Neural progenitor cell (in vitro differentiated cells): ENCODE data around the gene EPHB1. TPM values are rescaled to one million over a fixed set of nuclear protein-coding genes. Genes with fewer than 3 reads are reported as not detected.

ENCODE experiments used
- DNase-seq: peaks from one replicate; pipeline ENCODE4 v3.0.0-alpha.2; 2016; ENCODE audit warnings: low spot score
- H2AFZ ChIP-seq: fragments of 200-600 bp; sonication (generic); replicated peaks from 2 replicates; pipeline ENCODE4 v1.6.1; 2016; ENCODE audit warnings: antibody characterized with exemption
- H3F3A ChIP-seq: fragments of 200-600 bp; sonication (generic); 2 replicates; pipeline ENCODE4 v1.6.1; 2016; ENCODE audit warnings: antibody characterized with exemption, low read depth
- H3K27ac ChIP-seq: fragments of 200-600 bp; sonication (generic); 2 replicates; pipeline ENCODE4 v1.5.1; 2016; ENCODE audit warnings: mild to moderate bottlenecking
- H3K27me3 ChIP-seq: fragments of 200-600 bp; sonication (generic); 2 replicates; pipeline ENCODE4 v1.6.1; 2016; ENCODE audit warnings: mild to moderate bottlenecking, moderate library complexity
- H3K36me3 ChIP-seq: fragments of 200-600 bp; sonication (generic); 2 replicates; pipeline ENCODE4 v1.5.1; 2016
- H3K4me1 ChIP-seq: fragments of 200-600 bp; sonication (generic); 2 replicates; pipeline ENCODE4 v1.6.1; 2016; ENCODE audit warnings: mixed run types
- H3K4me2 ChIP-seq: fragments of 200-600 bp; sonication (generic); 2 replicates; pipeline ENCODE4 v1.6.1; 2016
- H3K4me3 ChIP-seq: fragments of 200-600 bp; sonication (generic); 2 replicates; pipeline ENCODE4 v1.5.1; 2016
- H3K79me2 ChIP-seq: fragments of 200-600 bp; sonication (generic); 2 replicates; pipeline ENCODE4 v1.6.1; 2016; ENCODE audit warnings: low read depth
- H3K9ac ChIP-seq: fragments of 200-600 bp; sonication (generic); 2 replicates; pipeline ENCODE4 v1.6.1; 2016
- H3K9me3 ChIP-seq: fragments of 200-600 bp; sonication (generic); 2 replicates; pipeline ENCODE4 v1.5.1; 2016; ENCODE audit warnings: low read depth
- H4K20me1 ChIP-seq: fragments of 200-600 bp; sonication (generic); 2 replicates; pipeline ENCODE4 v1.6.1; 2016; ENCODE audit warnings: low read depth
- H3K27ac Mint-ChIP-seq: 3 replicates; pipeline ENCODE4 v1.8.0; 2021; ENCODE audit warnings: mixed read lengths
- H3K27me3 Mint-ChIP-seq: 2 replicates; pipeline ENCODE4 v1.8.0; 2022; ENCODE audit warnings: low read depth, mild to moderate bottlenecking, inconsistent platforms, moderate library complexity, mixed read lengths; ENCODE audit not compliant: insufficient read depth
- H3K36me3 Mint-ChIP-seq: 3 replicates; pipeline ENCODE4 v1.8.0; 2021; ENCODE audit warnings: mixed read lengths
- H3K4me1 Mint-ChIP-seq: 3 replicates; pipeline ENCODE4 v1.8.0; 2021; ENCODE audit warnings: mixed read lengths
- H3K4me3 Mint-ChIP-seq: 3 replicates; pipeline ENCODE4 v1.8.0; 2021; ENCODE audit warnings: mild to moderate bottlenecking, moderate library complexity, mixed read lengths
- H3K9me3 Mint-ChIP-seq: 3 replicates; pipeline ENCODE4 v1.8.0; 2020; ENCODE audit warnings: mixed read lengths
- CTCF ChIP-seq: fragments of 200-600 bp; sonication (generic); IDR thresholded peaks from 2 replicates; pipeline ENCODE4 v1.5.1; 2017; ENCODE audit warnings: antibody characterized with exemption, mild to moderate bottlenecking
- EZH2 ChIP-seq: fragments of 200-600 bp; sonication (generic); IDR thresholded peaks from 2 replicates; pipeline ENCODE4 v1.6.1; 2017; ENCODE audit warnings: antibody characterized with exemption, mild to moderate bottlenecking, moderate library complexity
- EZH2phosphoT487 ChIP-seq: fragments of 200-600 bp; sonication (generic); IDR thresholded peaks from 2 replicates; pipeline ENCODE4 v1.6.1; 2017; ENCODE audit warnings: antibody characterized with exemption
- total RNA-seq: library from RNA; depleted of rRNA; stranded (reverse); fragments of >200 nt; gene quantifications from 2 replicates; pipeline ENCODE4 v1.2.3, GENCODE V29; 2015; ENCODE audit warnings: low replicate concordance

EPHB1 gene
- total RNA-seq: 8.8 and 9.1 TPM in 2 replicates

GRCh38 chr3:134794950-134795745, at the start of gene EPHB1:
Gene EPHB1 (plus strand): TSS chr3:134795260.
- H3K36me3 Mint-ChIP-seq: no peaks in the 10 kb centered on the region
- H3K9me3 Mint-ChIP-seq: no peaks in the 10 kb centered on the region
- Histone ChIP-seq H3K36me3 (no peaks in the 10 kb centered on the region), H3K79me2 (peaks cover 31% of the 10 kb centered on the region), H3F3A (no peaks in the 10 kb centered on the region), H3K4me3 (peak within 1 kb of the TSS; percentile 85), H2AFZ (peak within 1 kb of the TSS; percentile 71), H3K27me3 (peaks cover 66% of the 10 kb centered on the region), H3K9me3 (no peaks in the 10 kb centered on the region), H3K4me1 (peaks cover 15% of the 10 kb centered on the region), H3K9ac (peak within 1 kb of the TSS; percentile 31), H3K4me2 (peak within 1 kb of the TSS; percentile 93), H3K27ac (no peak within 1 kb of the TSS), H4K20me1 (peaks cover 10% of the 10 kb centered on the region)
- peaks cover 33% of the 10 kb centered on the region for H3K27me3 Mint-ChIP-seq
- H3K27ac Mint-ChIP-seq: peak within 1 kb of the TSS; percentile 85
- H3K4me1 Mint-ChIP-seq: peaks cover 16% of the 10 kb centered on the region
- H3K4me3 Mint-ChIP-seq: peak within 1 kb of the TSS; percentile 99
- DNase-seq: peak; percentile 97
- TF ChIP-seq EZH2phosphoT487 (peak; percentile 21), CTCF (peak; percentile 91), EZH2 (peak; percentile 11)

- Histone ChIP-seq H3K4me2 (no peak overlapping the region), H3K4me1 (no peaks in the 10 kb centered on the region), H3K27me3 (no peaks in the 10 kb centered on the region), H3K36me3 (no peaks in the 10 kb centered on the region), H3K79me2 (no peaks in the 10 kb centered on the region), H3K4me3 (no peak overlapping the region), H4K20me1 (no peaks in the 10 kb centered on the region), H3F3A (no peaks in the 10 kb centered on the region), H3K9ac (no peak overlapping the region), H2AFZ (no peak overlapping the region), H3K27ac (no peak overlapping the region), H3K9me3 (no peaks in the 10 kb centered on the region)
- no peaks in the 10 kb centered on the region for H3K4me1 Mint-ChIP-seq
- H3K27ac Mint-ChIP-seq: no peak overlapping the region
- peaks cover 3% of the 10 kb centered on the region for H3K9me3 Mint-ChIP-seq
- peaks cover 8% of the 10 kb centered on the region for H3K27me3 Mint-ChIP-seq
- no peak for DNase-seq
- H3K4me3 Mint-ChIP-seq: no peak overlapping the region
- TF ChIP-seq EZH2phosphoT487: no peak
- no peak for TF ChIP-seq CTCF
- no peak for TF ChIP-seq EZH2
- H3K36me3 Mint-ChIP-seq: no peaks in the 10 kb centered on the region
These were observed 46.4 kb upstream of the EPHB1 start for GRCh38 chr3:134748698-134749097.

GRCh38 chr3:134749174-134749573, 45.9 kb upstream of the EPHB1 start:
- H3K9me3 Mint-ChIP-seq: peaks cover 3% of the 10 kb centered on the region
- Histone ChIP-seq H3K27ac (no peak overlapping the region), H3K4me2 (no peak overlapping the region), H2AFZ (no peak overlapping the region), H4K20me1 (no peaks in the 10 kb centered on the region), H3K27me3 (no peaks in the 10 kb centered on the region), H3F3A (no peaks in the 10 kb centered on the region), H3K4me1 (no peaks in the 10 kb centered on the region), H3K9me3 (no peaks in the 10 kb centered on the region), H3K79me2 (no peaks in the 10 kb centered on the region), H3K4me3 (no peak overlapping the region), H3K36me3 (no peaks in the 10 kb centered on the region), H3K9ac (no peak overlapping the region)
- TF ChIP-seq EZH2phosphoT487: no peak
- no peak for TF ChIP-seq EZH2
- no peak for TF ChIP-seq CTCF
- H3K36me3 Mint-ChIP-seq: no peaks in the 10 kb centered on the region
- no peak for DNase-seq
- no peaks in the 10 kb centered on the region for H3K4me1 Mint-ChIP-seq
- H3K4me3 Mint-ChIP-seq: no peak overlapping the region
- no peak overlapping the region for H3K27ac Mint-ChIP-seq
- H3K27me3 Mint-ChIP-seq: peaks cover 6% of the 10 kb centered on the region
